ENCODE measurements around the gene MANSC1.

- TF ChIP-seq CTCF (IDR thresholded peaks at IDR 0.05) (no peak), EZH2 (IDR thresholded peaks at IDR 0.05; ENCODE audit: borderline replicate concordance, insufficient read depth, low read depth, low read length, poor library complexity, severe bottlenecking) (no peak)
These were observed 23.1 kb upstream of the MANSC1 start for GRCh38 chr12:12372946-12373722.

Data from B cell (primary cell).